GM19397 (cell line): ENCODE measurements around the gene ACAP2.
A peak's percentile ranks its signal among the peaks of the same experiment; 100 is the strongest.
"Not testable (repeated sequence)": the region's sequence is repeated elsewhere in the genome, so short reads cannot be mapped to it uniquely, and the experiment has no call there.

Experiments
- ATAC-seq: cut with Tn5 transposase; IDR thresholded peaks from one replicate; pipeline ENCODE4 v1.9.1; 2021; ENCODE audit warnings: mild to moderate bottlenecking, moderate library complexity; ENCODE audit not compliant: unreplicated experiment

Gene ACAP2

DNA sequence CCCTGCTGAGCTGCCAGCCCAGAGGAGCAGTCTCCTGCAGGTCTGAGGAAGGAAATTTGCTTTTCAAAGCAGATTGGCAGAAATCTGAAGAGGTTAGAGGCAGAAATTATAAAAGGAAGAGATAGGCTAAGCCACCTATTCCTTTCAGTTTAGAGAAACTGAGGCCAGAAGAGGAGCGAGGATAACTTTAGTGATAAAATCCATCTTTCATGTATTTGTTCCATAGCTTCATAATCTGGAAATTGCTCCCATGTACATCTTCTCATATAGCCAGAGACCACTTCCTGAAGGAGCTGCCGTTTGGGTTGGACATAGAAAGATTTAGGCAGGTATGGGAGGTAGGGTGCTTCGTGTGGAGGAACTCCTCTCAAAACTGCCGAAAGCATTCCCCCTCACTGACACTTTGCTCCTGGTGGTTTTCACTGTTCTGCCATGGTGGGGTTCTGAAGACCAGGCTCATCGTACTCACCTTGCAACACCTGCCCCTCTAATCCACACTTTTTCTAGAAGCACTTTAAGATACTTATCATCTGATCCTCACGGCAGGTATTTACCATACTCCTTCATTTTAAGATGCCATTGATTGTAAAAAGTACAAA lies 670 bp upstream of the ACAP2 start:
- no peak for ATAC-seq

DNA sequence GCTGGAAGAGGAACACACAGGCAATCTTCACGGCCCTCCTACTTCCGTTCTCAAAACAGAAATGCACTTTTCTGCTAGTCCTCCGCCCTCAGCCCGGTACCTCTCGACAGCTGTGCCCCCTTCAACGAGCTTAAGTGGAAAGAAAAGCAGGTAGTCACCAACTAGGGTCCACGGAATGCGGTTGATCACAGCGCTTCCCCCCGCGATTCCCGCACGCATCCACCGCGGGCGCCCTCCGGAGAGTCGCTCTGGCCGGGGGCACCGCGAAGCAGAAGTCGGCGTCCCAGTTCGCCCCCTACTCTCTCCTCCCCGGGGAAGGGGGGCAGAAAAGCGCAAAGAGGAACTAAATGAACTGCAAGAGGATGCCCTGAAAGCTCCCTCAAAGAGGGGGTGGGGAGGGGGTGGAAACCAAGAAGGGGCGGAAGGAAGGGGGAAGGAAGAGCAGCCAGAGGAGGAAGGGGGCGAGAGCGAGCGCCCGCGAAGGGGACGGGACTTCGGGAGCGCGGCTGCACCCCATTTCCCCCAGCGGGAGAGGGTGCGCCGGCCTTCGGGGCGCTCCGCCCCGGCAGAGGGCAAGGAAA lies 738 bp downstream of the ACAP2 start:
- peak; percentile 4 for ATAC-seq

DNA sequence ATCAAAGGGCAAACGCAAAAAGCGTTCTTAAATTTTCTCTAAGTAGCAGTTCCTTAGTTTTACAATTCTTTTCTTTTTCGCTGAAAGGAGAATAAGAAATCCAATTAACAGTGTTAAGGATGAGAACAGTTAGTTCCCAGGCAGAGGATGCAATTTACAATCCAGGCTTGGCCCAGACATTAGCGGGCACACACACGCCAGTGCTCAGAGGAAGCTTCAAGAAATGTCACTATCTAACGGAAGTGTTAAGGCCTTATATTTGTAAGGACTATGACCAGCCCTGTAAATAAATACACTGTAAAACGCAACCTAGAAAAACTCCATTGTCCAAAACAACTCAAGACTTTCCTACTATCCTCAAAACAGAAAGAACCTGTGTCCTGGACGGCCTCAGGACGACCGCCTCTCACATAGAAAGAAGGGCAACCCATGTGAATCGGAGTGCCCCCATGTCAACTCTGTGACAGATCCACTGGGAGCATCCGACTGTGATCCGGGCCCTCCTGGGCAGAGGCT lies 1.3 kb downstream of the ACAP2 start:
- ATAC-seq, result no peak

DNA sequence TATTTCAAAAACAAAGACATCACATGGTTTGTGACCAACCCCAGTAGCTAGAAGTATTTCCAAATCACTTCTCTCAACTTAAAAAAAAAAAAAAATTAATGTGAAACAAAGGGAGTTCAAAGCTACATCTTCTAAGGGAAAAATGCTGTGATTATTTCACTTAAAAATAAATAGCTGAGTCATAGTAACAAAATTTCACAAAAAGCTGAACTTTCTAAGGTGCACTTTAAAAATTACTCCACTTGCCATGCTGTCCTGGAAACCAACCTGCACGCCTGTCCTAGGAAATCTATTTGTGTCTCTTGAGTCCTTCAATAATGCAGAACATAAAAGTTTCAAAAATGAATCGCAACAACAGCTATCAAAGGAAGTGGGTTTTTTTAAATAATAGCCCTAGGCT lies 1.8 kb downstream of the ACAP2 start:
- no peak for ATAC-seq

DNA sequence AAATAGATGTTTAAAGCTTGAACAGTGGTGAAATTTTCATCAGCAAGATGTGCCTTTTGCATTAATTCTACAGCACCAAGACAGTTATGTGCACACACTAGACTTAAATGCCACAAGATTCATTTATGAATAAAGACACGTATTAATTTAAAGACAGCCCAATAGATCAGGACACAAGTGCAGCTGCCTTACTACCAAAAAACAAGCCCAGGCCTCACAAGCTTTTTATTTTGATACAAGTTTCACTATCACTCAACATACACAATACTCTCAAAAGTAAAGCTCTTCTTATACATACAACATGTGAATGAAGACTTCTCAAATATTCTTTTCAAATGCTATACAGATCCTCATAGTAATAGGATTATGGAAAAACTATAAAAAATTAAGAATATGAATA lies 2.4 kb downstream of the ACAP2 start:
- ATAC-seq, result no peak

DNA sequence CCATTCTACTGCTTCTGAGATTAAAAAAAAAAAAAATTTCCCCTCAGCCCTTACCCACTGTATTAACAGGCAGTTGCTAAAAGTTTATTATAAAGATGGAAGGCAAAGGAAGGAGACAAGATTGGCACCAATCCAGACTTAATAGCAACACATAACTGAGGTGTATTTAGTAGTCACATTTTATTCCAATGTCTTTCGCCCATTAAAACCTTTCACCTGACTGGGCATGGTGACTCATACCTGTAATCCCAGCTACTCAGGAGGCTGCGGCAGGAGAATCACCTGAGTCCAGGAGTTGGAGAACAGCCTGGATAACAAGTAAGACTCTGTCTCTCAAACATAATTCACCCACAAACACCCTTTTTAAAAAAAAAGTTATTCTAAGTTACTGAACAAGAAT lies 4.4 kb downstream of the ACAP2 start:
- no peak for ATAC-seq

DNA sequence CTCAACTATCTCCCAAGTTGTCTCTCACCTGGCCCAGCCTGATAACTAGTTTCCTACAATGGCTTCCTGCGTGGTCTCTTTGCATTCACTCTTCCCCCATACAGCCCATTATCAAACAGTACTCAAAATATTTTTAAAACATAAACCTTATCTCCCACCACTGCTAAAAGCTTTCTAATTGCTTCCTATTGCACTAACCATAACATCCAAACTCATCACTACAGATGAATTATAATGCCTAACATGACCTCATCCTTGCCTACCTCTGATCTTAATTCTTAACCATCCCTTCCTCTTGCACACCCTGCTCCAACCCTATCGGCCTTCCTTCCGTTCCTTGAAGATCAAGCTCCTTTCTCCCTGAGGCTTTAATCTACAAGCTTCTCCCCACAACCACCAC lies 17.0 kb downstream of the ACAP2 start:
- ATAC-seq, result no peak

DNA sequence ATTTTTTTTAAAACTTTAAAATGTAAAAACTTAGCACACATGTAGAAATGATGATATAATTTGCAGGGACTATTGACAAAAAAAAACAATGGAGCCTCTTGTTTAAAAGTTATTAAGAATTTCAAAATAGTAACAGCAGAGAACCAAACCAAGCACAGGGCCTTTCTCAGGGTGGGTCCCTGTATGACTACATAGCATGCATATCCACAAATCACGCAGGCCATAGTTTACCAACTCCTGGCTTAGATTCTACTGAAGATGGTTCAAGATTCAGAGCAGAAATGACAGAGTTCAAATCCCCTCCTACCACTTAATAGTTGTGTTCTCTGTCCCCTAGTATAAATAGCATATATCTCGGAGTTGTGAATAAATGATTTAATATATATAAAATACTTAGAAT lies 19.0 kb downstream of the ACAP2 start:
- ATAC-seq, result no peak

DNA sequence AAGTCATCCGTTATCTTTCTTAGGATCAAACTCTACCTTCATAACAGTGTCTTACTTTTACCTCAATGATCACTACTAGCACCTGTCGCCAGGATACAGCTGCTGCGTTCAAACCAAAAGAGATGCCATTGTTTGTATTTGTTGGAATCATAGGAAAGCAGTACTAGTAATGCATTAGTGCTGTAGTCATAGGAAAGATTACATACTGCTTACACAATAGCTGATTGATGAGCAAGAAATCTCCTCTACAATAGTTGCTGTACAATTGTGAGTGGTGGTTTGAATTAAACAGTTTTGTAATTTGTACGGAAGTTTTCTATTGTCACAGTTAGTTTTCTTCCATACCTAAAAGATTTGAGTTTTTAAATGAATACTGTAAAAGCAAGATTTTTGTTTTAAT lies 21.4 kb downstream of the ACAP2 start:
- no peak for ATAC-seq

DNA sequence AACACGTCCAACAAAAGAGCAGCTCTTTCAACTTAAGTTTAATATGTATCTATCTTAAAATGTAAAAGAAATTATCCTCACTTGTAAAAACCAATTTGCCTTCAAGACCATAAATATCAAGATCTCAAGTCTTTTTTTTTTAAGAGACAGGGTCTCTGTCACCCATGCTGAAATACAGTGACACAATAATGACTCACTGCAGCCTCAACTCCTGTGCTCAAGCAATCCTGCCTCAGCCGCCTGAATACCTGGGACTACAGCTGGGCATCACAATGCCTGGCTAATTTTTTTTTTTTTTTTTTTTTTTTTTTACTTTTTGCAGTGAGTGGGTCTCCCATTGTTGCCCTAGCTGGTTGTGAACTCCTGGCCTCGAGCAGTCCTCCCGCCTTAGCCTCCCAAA lies 26.0 kb downstream of the ACAP2 start:
- no peak for ATAC-seq

DNA sequence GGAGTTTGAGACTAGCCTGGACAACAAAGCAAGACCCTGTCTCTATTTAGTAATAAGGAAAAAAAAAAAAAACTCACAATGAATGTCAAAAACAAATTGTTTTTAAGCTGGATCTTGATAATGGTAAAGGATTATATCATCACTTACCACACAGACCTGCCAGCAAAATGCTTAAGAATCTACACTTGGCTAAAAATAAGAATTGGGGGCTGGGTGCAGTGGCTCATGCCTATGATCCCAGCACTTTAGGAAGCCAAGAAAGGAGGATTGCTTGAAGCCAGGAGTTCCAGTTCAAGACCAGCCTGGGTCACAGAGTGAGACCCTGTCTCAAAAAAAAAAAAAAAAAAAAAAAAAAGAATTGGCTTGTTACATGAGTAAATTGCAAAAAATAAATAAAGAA lies 31.0 kb downstream of the ACAP2 start:
- ATAC-seq, result no peak

DNA sequence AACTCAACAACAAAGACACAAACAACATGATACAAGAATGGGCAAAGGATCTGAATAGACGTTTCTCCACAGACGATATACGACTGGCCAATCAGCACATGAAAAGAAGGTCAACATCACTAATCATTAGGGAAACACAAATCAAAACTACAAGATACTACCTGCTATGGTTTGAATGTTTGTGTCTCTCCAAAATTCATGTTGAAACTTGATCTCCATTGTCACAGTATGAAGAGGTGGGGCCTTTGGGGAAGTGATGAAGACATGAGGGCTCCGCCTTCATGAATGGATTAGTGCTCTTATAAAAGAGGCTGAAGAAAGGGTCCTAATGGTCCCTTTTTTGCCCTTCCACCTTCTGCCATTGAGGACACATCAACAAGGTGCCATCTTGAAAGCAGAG lies 32.3 kb downstream of the ACAP2 start:
- ATAC-seq, result no peak

DNA sequence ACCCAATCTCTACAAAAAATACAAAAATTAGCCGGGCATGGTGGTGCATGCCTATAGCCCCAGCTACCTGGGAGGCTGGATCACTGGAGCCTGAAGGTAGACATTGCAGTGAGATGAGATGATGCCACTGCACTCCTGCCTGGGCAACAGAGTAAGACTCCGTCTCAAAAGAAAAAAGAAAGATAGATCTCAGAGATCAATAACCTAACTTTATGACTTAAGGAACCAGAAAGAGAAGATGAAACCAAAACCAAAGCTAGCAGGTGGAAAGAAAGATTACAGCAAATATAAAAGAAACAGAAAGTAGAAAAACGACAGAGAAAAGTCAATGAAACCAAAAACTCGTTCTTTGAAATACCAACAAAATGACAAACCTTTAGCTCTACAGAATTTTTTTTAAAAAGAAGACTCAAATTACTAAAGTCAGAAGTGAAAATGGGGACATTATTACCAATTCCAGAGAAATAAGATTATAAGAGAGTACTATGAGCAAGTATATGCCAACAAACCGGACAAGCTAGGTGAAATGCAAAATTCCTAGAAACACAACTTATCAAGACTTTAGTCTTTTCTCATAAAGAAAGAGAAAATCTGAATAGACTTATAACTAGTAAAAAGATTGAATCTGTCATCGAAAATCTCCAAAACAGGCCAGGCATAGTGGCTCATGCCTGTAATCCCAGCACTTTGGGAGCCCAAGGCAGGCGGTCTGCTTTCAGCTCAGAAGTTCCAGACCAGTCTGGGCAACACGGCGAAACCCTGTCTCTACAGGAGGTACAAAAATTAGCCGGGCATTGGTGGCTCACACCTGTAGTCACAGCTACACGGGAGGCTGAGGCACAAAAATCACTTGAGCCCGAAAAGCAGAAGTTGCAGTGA lies 35.0 kb downstream of the ACAP2 start:
- ATAC-seq, result no peak

DNA sequence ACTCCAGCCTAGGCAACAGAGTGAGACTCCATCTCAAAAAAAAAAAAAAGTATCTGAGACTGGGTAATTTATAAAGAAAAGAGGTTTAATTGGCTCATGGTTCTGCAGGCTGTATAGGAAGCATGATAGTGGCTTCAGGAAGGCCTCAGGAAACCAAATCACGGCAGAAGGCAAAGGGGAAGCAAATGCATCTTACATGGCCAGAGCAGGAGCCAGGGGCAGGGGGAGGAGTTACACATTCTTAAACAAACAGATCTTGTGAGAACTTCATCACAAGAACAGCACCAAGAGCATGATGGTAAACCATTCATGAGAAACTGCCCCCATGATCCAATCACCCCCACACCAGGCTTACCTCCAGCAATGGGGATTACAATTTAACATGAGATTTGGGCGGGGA lies 37.2 kb downstream of the ACAP2 start:
- ATAC-seq, result no peak

DNA sequence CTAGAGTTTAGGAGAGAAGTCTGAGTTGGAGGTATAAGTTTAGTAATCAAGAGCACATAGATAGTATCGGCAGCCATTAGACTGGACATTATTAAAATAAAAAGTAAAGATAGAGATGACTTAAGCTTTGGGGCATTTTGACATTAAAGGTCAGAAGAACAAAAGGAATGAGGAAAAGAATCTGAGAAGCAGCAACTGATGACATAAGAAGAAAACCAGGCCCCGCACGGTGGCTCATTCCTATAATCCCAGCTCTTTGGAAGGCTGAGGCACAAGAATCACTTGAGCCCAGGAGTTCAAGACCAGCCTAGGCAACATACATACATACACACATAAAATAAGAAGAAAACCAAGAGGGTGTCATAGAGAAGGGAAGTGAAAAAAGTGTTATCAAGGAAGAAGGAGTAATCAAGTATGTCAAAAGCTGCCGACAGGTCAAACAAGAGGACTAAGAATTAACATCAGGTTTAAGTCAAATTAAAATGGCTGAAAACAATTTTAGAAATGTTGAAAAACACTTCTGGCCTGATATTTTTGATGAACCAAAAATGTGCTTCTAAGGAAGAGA lies 38.9 kb downstream of the ACAP2 start:
- no peak for ATAC-seq

DNA sequence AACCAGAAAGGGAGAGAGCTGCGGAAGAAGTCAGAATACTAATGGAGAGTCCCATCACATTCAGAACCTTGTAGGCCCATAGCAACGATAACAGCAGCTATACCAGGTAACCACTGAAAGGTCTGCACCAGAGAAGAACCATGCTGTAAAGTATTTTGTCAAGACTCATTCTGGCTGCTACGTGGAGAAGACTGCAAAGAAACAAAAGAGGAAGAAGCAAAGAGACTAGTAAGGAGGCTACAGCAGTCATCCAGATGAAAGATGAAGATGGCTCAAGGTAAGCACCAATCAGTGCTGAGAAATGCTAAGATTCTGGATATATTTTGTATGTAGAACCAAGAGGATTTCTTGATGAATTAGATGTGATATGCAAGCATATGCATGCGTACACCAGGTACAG lies 39.6 kb downstream of the ACAP2 start:
- ATAC-seq, result no peak

DNA sequence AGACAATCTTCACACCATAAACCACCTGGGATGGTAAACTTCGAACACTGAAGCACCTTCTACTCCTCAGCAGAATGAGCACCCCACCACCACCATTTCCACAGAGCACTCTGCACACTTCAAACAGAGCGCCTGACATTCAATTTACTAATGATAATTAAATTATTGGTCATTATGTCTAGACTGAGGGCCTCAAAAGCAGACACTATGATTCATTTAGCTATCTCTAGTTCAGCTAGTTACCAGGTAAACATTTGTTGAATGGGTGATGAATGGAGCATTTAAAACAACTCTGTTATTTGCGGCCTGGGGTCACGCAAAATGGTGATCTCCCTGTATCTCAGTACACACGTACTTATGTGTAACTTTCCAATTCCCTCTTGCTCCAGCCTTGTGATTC lies 40.9 kb downstream of the ACAP2 start:
- ATAC-seq, result no peak

DNA sequence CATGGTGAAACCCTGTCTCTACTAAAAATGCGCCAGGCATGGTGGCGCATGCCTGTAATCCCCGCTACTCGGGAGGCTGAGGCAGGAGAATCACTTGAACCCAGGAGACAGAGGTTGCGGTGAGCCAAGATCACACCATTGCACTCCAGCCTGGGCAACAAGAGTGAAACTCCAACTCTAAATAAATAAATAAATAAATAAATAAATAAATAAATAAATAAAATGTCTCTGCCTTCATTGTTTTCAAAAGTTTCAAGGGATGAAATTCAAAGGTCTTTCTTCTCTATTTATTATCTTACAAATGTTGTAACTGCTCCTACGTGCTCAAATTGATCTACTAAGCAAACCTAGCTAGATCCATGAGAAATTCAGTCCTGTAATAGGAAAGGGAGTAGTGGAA lies 44.4 kb downstream of the ACAP2 start:
- ATAC-seq, result not testable (repeated sequence)

DNA sequence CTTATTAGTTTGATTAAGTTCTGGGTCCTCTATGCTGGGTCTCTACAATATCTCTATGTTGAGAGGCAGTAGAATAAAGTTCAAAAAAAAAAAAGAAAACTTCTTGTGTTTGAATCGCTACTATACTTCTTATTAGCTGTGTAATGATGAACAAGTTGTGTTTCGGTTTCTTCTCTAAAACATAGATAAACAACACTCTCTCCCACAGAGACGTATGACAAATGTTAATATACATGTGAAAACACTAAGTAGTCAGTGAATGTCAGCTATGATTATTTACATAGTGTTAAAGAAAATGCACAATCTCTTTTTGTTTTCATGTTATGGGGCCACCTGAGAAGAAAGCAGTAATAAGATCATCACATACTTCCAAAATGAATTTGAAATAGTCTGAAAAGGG lies 45.3 kb downstream of the ACAP2 start:
- ATAC-seq, result no peak

DNA sequence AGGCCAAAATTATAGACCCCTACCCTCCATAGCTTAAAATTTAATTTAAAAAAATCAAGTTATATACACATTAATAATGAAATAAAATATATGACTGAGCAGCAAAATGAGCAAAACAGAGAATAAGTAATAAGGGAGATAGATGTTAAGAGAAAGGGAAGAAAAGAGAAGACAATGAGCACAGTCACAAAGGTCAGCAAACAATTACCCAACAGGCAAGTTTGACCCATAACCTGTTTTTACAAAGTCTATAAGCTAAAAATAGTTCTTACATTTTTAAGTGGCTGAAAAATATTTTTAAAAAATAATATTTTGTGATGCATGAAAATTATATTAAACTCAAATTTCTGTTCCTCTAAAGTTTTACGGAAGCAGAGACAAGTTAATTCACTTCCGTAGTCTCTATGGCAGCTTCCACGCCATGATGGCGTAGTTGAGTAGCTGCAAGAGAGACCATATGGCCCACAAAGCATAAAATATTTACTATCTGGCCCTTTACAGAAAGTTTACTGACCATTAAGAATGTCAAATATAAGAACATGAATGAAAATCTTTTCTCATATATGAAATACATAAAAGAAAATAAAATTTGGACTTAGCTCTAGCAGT lies 47.5 kb downstream of the ACAP2 start:
- no peak for ATAC-seq

DNA sequence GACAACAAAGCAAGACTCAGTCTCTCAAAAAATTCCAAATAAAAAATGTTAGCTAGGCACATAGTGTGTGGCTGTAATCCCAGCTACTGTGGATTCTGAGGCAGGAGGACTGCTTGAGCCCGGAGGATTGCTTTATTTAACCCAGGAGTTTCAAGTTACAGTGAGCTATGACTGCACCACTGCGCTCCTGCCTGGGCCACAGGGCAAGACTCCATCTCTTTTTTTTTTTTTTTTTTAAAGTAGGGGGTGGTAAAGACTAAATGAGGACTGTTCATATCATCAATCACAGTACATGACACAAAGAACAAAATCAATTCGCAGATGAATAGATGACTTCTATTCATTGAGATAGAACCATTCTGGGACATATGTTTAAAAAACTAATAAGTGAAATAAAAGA lies 48.1 kb downstream of the ACAP2 start:
- ATAC-seq, result no peak
